Liver (tissue), 9 donors: ENCODE data around the gene PNPLA1. TPM values are rescaled to one million over a fixed set of nuclear protein-coding genes. Genes with fewer than 3 reads are reported as not detected.

Experiments used
- DNase-seq: peaks from one replicate; pipeline ENCODE4 v3.0.0-alpha.2; 2017; ENCODE audit warnings: low spot score
- H3K27ac ChIP-seq, 2 donors: one replicate each; pipeline ENCODE4 v1.7.0; 2013; ENCODE audit warnings: inconsistent platforms in 2 of 2, low read length in 2 of 2, control low read depth in 1 of 2, low read depth in 1 of 2, mild to moderate bottlenecking in 1 of 2
- H3K27me3 ChIP-seq, 4 donors: one replicate each; pipeline versions ENCODE4 v1.6.1 to v1.7.0; 2013; ENCODE audit warnings: low read length in 3 of 4, inconsistent platforms in 1 of 4, mild to moderate bottlenecking in 1 of 4, moderate library complexity in 1 of 4; ENCODE audit not compliant: control insufficient read depth in 4 of 4, insufficient read depth in 4 of 4
- H3K36me3 ChIP-seq, 4 donors: one replicate each; pipeline versions ENCODE4 v1.6.1 to v1.7.0; 2013; ENCODE audit warnings: low read length in 3 of 4, mild to moderate bottlenecking in 3 of 4, low read depth in 1 of 4, moderate library complexity in 1 of 4; ENCODE audit not compliant: control insufficient read depth in 4 of 4, insufficient read depth in 3 of 4
- H3K4me1 ChIP-seq, 4 donors: one replicate each; pipeline versions ENCODE4 v1.6.1 to v1.7.0; 2013; ENCODE audit warnings: low read length in 3 of 4, mild to moderate bottlenecking in 3 of 4, moderate library complexity in 1 of 4; ENCODE audit not compliant: control insufficient read depth in 4 of 4, insufficient read depth in 4 of 4
- H3K4me3 ChIP-seq, 3 donors: one replicate each; pipeline versions ENCODE4 v1.6.1 to v1.7.0; 2013; ENCODE audit warnings: low read length in 3 of 3, control low read depth in 1 of 3, low read depth in 1 of 3, mild to moderate bottlenecking in 1 of 3
- H3K9ac ChIP-seq, 2 donors: one replicate each; pipeline ENCODE4 v1.7.0; 2013; ENCODE audit warnings: low read length in 2 of 2, mild to moderate bottlenecking in 2 of 2, moderate library complexity in 2 of 2, control low read depth in 1 of 2, low read depth in 1 of 2
- H3K9me3 ChIP-seq, 4 donors: one replicate each; pipeline versions ENCODE4 v1.6.1 to v1.7.0; 2013; ENCODE audit warnings: low read length in 3 of 4; ENCODE audit not compliant: control insufficient read depth in 4 of 4
- EGR1 ChIP-seq, 2 donors: IDR thresholded peaks; 2 replicates each; pipeline ENCODE4 v1.6.1; 2016 to 2018; ENCODE audit warnings: antibody characterized with exemption in 2 of 2, low read depth in 2 of 2
- FOXA1 ChIP-seq: IDR thresholded peaks from 2 replicates; pipeline ENCODE4 v1.6.1; 2016; ENCODE audit warnings: antibody characterized with exemption
- FOXA2 ChIP-seq: IDR thresholded peaks from 2 replicates; pipeline ENCODE4 v1.6.1; 2016; ENCODE audit warnings: antibody characterized with exemption
- GABPA ChIP-seq, 2 donors: IDR thresholded peaks in 1 of 2; conservative IDR thresholded peaks in 1 of 2; 2 replicates each; pipeline ENCODE4 v1.6.1; 2016; ENCODE audit warnings: antibody characterized with exemption in 2 of 2, mild to moderate bottlenecking in 1 of 2, moderate library complexity in 1 of 2
- HNF4A ChIP-seq, 2 donors: conservative IDR thresholded peaks; 2 replicates each; pipeline ENCODE4 v1.6.1; 2016; ENCODE audit warnings: antibody characterized with exemption in 2 of 2, mild to moderate bottlenecking in 2 of 2
- HNF4G ChIP-seq: IDR thresholded peaks from 2 replicates; pipeline ENCODE4 v1.6.1; 2016; ENCODE audit warnings: antibody characterized with exemption
- JUND ChIP-seq, 2 donors: IDR thresholded peaks; 2 replicates each; pipeline ENCODE4 v1.6.1; 2016; ENCODE audit warnings: antibody characterized with exemption in 2 of 2
- MAX ChIP-seq: IDR thresholded peaks from 2 replicates; pipeline ENCODE4 v1.6.1; 2016; ENCODE audit warnings: antibody characterized with exemption
- NR2F2 ChIP-seq: IDR thresholded peaks from 2 replicates; pipeline ENCODE4 v1.6.1; 2016; ENCODE audit warnings: antibody characterized with exemption
- RAD21 ChIP-seq, 2 donors: IDR thresholded peaks; 2 replicates each; pipeline ENCODE4 v1.6.1; 2016; ENCODE audit warnings: antibody characterized with exemption in 2 of 2, mild to moderate bottlenecking in 2 of 2
- REST ChIP-seq: IDR thresholded peaks from 2 replicates; pipeline ENCODE4 v1.6.1; 2016; ENCODE audit warnings: antibody characterized with exemption, mild to moderate bottlenecking
- RXRA ChIP-seq, 2 donors: IDR thresholded peaks; 2 replicates each; pipeline ENCODE4 v1.6.1; 2017 to 2018; ENCODE audit warnings: antibody characterized with exemption in 2 of 2, mild to moderate bottlenecking in 1 of 2
- SP1 ChIP-seq: IDR thresholded peaks from 2 replicates; pipeline ENCODE4 v1.6.1; 2018; ENCODE audit warnings: antibody characterized with exemption, mild to moderate bottlenecking
- TAF1 ChIP-seq: conservative IDR thresholded peaks from 2 replicates; pipeline ENCODE4 v1.6.1; 2016; ENCODE audit warnings: antibody characterized with exemption, mild to moderate bottlenecking
- YY1 ChIP-seq: IDR thresholded peaks from 2 replicates; pipeline ENCODE4 v1.6.1; 2016; ENCODE audit warnings: antibody characterized with exemption, mild to moderate bottlenecking
- ZBTB33 ChIP-seq: IDR thresholded peaks from 2 replicates; pipeline ENCODE4 v1.6.1; 2016; ENCODE audit warnings: antibody characterized with exemption
- WGBS: extraction: QIAGEN DNeasy Blood & Tissue Kit; methylation state at CpG from one replicate; pipeline ENCODE4 v1.1.7; 2013; 5-methylcytosine and 5-hydroxymethylcytosine counted together
- polyA plus RNA-seq, 2 donors: library from polyadenylated mRNA; stranded (reverse) in 1 of 2; unstranded in 1 of 2; fragments of 200-250 nt in 1 of 2; fragments of >200 nt in 1 of 2; fragmentation: Nextera tagmentation in 1 of 2; extraction: Ambion mirVana in 1 of 2; gene quantifications; one replicate each; pipeline versions ENCODE4 v1.2.1 to v1.2.3, GENCODE V29; 2013 to 2015
- total RNA-seq, 2 donors: library from RNA; depleted of rRNA; stranded (reverse); fragments of >200 nt; gene quantifications; one replicate each; pipeline ENCODE4 v1.2.3, GENCODE V29; 2014
- TF ChIP-seq, protein P1 (sequence below): IDR thresholded peaks from 2 replicates; pipeline ENCODE4 v1.6.1; 2016; ENCODE audit warnings: antibody characterized with exemption
- donor health status: healthy.
- donor health status: healthy.
- donor health status: healthy.
- donor health status: healthy.
- donor health status: healthy.

PNPLA1 gene
- total and polyA plus RNA-seq, 4 donors = 0.07 to 0.14 (median 0.08) TPM; not detected in 1

DNA sequence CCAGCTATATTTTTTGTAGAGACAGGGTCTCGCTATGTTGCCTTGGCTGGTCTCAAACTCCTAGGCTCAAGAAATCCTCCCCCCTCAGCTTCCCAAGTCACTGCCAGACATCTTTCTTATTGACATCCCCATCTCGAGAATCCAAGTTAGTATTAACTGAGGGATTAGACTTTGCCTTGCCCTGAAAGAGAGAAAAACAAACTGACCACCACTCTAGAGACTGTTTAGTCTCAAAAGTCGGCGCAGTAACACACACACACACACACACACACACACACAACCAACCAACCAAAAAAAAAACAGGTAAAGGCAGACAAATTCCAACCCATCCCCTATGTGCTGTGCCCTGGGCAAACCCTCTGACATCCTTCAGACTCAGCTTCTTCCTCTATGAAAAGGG is 27.2 kb upstream of the PNPLA1 start:
- Histone ChIP-seq H3K9me3 (no peaks in the 10 kb centered on the region), H3K36me3 (no peaks in the 10 kb centered on the region), H3K4me1 (peaks cover 0 to 6% (median 2%) of the 10 kb centered on the region in 4 donors), H3K4me3 (no peak overlapping the region), H3K27ac (no peak overlapping the region), H3K9ac (no peak overlapping the region), H3K27me3 (no peaks in the 10 kb centered on the region)
- no peak for DNase-seq
- TF ChIP-seq GABPA (IDR thresholded peaks at IDR 0.05 in 1 of 2, conservative IDR thresholded peaks at IDR 0.05 in 1 of 2) (no peak), RXRA (IDR thresholded peaks at IDR 0.05) (no peak), HNF4G (no peak), EGR1 (IDR thresholded peaks at IDR 0.05; ENCODE audit: low read depth in 2 of 2) (no peak), REST (no peak), YY1 (no peak), NR2F2 (no peak), JUND (IDR thresholded peaks at IDR 0.05) (no peak), SP1 (no peak), HNF4A (conservative IDR thresholded peaks at IDR 0.05) (no peak), TAF1 (no peak), ZBTB33 (no peak), FOXA1 (no peak), MAX (no peak), RAD21 (IDR thresholded peaks at IDR 0.05) (no peak), FOXA2 (no peak)
- TF ChIP-seq, protein P1, sequence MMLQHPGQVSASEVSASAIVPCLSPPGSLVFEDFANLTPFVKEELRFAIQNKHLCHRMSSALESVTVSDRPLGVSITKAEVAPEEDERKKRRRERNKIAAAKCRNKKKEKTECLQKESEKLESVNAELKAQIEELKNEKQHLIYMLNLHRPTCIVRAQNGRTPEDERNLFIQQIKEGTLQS = no peak
- WGBS = 66% methylated on average over 4 of the region's 4 CpGs

DNA sequence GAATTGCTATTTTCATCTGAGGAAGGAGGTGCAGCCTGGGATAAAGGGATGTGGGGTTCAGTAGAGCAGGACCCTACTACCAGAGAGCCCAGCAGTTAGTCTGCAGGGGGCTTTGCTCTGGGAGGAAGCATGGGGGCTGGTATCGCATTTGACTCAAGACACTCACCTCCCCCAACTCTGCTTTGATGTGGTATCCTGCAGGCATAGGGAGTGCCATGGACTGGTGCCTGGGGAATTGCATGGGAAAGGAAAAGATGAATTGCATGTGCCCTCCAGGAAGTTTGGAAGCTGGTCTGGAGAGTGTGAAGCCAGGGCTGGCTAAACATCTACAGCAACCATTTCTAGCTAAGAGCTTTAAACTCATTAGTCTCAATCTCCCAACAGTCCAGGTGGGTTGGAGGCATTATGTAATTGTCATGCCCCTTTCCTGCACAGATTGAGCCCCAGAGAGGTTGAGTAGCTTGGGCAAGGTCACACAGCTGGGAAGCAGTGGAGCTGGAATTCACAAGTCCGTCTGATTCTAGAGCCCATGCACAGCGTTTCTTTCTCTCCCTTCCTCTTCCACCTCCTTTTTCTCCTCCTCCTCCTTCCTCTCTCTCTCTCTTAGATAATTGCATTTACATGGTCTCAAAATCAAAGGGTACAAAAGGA is 26.2 kb upstream of the PNPLA1 start:
- 87% methylated on average over 3 of the region's 3 CpGs for WGBS
- DNase-seq = no peak
- no peak for TF ChIP-seq EGR1 (IDR thresholded peaks at IDR 0.05; ENCODE audit: low read depth in 2 of 2)
- TF ChIP-seq TAF1 = no peak
- TF ChIP-seq RAD21 (IDR thresholded peaks at IDR 0.05) = no peak
- no peak for TF ChIP-seq ZBTB33
- no peak for TF ChIP-seq GABPA (IDR thresholded peaks at IDR 0.05 in 1 of 2, conservative IDR thresholded peaks at IDR 0.05 in 1 of 2)
- TF ChIP-seq FOXA2 = no peak
- no peak for TF ChIP-seq REST
- TF ChIP-seq SP1 = no peak
- no peak for TF ChIP-seq FOXA1
- no peak for TF ChIP-seq HNF4G
- no peak for TF ChIP-seq RXRA (IDR thresholded peaks at IDR 0.05)
- no peak overlapping the region for H3K9ac ChIP-seq
- no peak overlapping the region for H3K4me3 ChIP-seq
- no peak overlapping the region for H3K27ac ChIP-seq
- no peaks in the 10 kb centered on the region for H3K36me3 ChIP-seq
- H3K4me1 ChIP-seq = peaks cover 0 to 7% (median 2%) of the 10 kb centered on the region in 4 donors
- H3K9me3 ChIP-seq = no peaks in the 10 kb centered on the region
- no peaks in the 10 kb centered on the region for H3K27me3 ChIP-seq
